Measurements from ENCODE around the gene SLC26A1.

DNA sequence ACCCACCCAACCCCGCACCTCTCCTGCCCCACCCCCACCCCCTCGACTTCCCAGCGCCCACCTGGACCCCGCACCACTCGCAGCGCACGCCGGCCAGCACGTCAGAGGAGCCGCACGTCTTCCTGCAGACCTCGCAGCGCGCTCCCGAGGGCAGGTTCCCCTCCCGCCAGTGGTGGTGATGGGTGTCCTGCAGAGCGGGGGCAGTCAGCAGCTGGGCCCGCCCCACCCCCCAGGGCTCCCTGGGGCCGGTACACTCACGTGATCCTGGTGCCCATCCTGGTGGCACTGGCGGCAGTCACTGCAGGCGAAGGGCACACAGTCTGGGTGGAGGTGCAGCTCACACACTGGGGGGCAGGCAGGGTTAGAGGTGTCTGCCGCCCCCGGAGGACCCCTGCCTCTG, 25.0 kb downstream of the SLC26A1 start:
- TF ChIP-seq POLR2A (IDR thresholded peaks at IDR 0.05; ENCODE audit: low read depth, low read length) (no peak), POLR2AphosphoS5 (IDR thresholded peaks at IDR 0.05; ENCODE audit: low read depth, low read length) (no peak)
